Uterus (tissue), 2 donors: ENCODE data around the gene CCM2.
"Not testable (repeated sequence)": the region's sequence is repeated elsewhere in the genome, so short reads cannot be mapped to it uniquely, and the experiment has no call there.

ENCODE experiments used
- CTCF ChIP-seq, 4 experiments: fragments of 200-600 bp in 2 of 4; fragments of 450-650 bp in 2 of 4; sonication (generic) in 2 of 4; IDR thresholded peaks; one replicate each; pipeline ENCODE4 v1.5.1; 2016 to 2019; ENCODE audit warnings: antibody characterized with exemption in 4 of 4, mild to moderate bottlenecking in 2 of 4, moderate library complexity in 1 of 4
- POLR2A ChIP-seq, 2 donors: fragments of 450-650 bp; IDR thresholded peaks; one replicate each; pipeline ENCODE4 v1.6.1; 2016; ENCODE audit warnings: antibody characterized with exemption in 2 of 2, mild to moderate bottlenecking in 1 of 2, moderate library complexity in 1 of 2

- not testable (repeated sequence) for TF ChIP-seq CTCF, POLR2A (IDR thresholded peaks at IDR 0.05)
These were observed 25.5 kb downstream of the CCM2 start for GRCh38 chr7:45025473-45025872.
